Measurements from ENCODE around the gene STIM2.
"Not testable (repeated sequence)": the region's sequence is repeated elsewhere in the genome, so short reads cannot be mapped to it uniquely, and the experiment has no call there.

The STIM2 gene

DNA sequence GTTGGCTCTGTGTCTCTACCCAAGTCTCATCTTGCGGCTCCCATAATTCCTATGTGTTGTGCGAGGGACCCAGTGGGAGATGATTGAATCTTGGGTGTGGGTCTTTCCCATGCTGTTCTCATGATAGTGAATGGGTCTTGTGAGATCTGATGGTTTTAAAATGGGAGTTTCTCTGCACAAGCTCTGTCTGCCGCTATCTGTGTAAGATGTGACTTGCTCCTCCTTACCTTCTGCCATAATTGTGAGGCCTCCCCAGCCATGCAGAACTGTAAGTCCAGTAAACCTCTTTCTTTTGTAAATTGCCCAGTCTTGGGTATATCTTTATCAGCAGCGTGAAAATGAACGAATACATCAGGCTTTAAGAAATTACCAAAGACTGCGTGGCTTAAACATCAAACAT lies 31.2 kb downstream of the STIM2 start:
- in situ Hi-C loops (cut with HindIII; ENCODE audit: low sequenced_read_pairs): no loop called here
- DNase-seq (ENCODE audit: low read depth, low spot score): no peak
- TF ChIP-seq, protein P1, sequence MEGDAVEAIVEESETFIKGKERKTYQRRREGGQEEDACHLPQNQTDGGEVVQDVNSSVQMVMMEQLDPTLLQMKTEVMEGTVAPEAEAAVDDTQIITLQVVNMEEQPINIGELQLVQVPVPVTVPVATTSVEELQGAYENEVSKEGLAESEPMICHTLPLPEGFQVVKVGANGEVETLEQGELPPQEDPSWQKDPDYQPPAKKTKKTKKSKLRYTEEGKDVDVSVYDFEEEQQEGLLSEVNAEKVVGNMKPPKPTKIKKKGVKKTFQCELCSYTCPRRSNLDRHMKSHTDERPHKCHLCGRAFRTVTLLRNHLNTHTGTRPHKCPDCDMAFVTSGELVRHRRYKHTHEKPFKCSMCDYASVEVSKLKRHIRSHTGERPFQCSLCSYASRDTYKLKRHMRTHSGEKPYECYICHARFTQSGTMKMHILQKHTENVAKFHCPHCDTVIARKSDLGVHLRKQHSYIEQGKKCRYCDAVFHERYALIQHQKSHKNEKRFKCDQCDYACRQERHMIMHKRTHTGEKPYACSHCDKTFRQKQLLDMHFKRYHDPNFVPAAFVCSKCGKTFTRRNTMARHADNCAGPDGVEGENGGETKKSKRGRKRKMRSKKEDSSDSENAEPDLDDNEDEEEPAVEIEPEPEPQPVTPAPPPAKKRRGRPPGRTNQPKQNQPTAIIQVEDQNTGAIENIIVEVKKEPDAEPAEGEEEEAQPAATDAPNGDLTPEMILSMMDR (IDR thresholded peaks at IDR 0.05; ENCODE audit: low read depth, low read length): no peak
- H3K4me3 ChIP-seq (ENCODE audit: low read depth, low read length): no peak overlapping the region

DNA sequence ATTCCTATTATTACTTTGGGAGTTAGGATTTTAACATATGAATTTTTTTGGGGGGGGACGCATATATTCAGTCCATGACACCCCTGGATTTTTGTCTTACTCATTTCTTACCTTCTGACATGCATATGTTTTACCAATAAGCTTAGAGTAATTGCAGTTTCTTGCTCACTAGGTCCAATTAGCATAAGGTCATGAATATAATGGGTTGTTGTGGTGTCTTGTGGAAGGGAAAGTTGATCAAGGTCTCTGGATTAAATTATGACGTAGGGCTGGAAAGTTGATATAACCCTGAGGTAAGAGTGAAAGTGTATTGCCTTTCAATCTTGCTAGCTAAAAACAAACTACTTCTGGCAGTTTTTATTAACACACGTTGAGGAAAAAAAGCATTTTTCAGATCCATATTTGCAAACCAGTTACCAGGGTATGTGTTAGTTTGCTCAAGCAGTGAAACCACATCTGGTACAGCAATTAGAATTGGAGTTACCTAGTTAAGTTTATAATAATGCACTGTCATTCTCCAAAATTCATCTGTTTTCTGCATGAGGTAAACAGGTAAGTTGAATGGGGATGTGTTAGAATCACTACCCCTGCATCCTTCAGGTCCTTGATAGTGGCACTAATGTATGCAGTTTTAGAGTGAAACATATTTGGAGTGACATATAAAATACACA lies 32.0 kb downstream of the STIM2 start:
- no peak for DNase-seq (ENCODE audit: low read depth, low spot score)
- no peak overlapping the region for H3K4me3 ChIP-seq (ENCODE audit: low read depth, low read length)
- TF ChIP-seq, protein P1 (IDR thresholded peaks at IDR 0.05; ENCODE audit: low read depth, low read length): no peak
- in situ Hi-C loops (cut with HindIII; ENCODE audit: low sequenced_read_pairs): no loop called here

DNA sequence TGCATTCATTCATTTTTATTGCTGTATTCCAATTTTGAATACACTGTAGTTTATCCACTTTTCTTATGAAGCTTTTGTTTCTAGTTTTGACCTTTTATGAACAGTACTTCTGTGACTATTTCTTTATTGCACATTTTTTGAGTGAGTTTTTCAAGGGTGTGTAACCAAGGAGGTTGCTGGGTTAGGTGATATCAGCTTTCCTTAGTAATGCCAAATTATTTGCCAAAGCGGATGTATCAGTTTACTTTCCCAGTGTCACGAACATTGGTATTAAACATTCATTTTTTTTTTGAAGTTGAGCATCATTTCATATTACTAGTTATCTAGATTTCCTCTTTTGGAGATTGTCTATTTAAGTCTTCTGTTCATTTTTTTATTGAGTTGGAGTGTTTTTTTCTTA lies 32.9 kb downstream of the STIM2 start:
- DNase-seq (ENCODE audit: low read depth, low spot score): no peak
- TF ChIP-seq, protein P1 (IDR thresholded peaks at IDR 0.05; ENCODE audit: low read depth, low read length): no peak
- H3K4me3 ChIP-seq (ENCODE audit: low read depth, low read length): no peak overlapping the region
- in situ Hi-C loops (cut with HindIII; ENCODE audit: low sequenced_read_pairs): no loop called here

DNA sequence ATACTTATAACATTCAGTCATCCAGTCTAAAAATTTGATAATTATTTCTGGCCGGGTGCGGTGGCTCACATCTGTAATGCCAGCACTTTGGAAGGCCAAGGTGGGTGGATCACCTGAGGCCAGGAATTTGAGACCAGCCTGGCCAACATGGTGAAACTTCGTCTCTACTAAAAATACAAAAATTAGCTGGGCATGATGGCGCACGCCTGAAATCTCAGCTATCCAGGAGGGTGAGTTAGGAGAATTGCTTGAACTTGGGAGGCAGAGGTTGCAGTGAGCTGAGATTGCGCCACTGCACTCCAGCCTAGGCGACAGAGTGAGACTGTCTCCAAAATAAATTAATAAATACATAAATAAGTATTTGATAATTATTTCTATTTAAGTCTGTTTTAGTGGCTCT lies 34.2 kb downstream of the STIM2 start:
- H3K4me3 ChIP-seq (ENCODE audit: low read depth, low read length); DNase-seq (ENCODE audit: low read depth, low spot score); in situ Hi-C loops (cut with HindIII; ENCODE audit: low sequenced_read_pairs): not testable (repeated sequence)

DNA sequence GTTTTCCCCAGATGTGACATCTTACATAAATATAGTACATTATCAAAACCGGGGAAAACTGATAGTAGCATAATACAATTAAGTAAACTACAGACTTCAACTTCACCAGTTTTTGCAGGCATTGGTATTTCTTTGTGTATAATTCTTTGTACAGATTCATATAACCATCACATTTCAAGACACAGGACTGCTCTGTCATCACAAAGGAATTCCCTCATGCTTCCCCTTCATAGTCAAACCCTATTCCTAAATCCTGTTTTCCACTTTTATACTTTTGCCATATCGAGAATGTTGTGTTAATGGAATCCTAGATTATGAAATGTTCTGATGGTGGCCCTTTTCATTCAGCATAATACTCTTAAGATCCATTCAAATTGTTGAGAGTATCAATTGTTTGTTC lies 36.0 kb downstream of the STIM2 start:
- in situ Hi-C loops (cut with HindIII; ENCODE audit: low sequenced_read_pairs): no loop called here
- peak; percentile 9 for DNase-seq (ENCODE audit: low read depth, low spot score)

DNA sequence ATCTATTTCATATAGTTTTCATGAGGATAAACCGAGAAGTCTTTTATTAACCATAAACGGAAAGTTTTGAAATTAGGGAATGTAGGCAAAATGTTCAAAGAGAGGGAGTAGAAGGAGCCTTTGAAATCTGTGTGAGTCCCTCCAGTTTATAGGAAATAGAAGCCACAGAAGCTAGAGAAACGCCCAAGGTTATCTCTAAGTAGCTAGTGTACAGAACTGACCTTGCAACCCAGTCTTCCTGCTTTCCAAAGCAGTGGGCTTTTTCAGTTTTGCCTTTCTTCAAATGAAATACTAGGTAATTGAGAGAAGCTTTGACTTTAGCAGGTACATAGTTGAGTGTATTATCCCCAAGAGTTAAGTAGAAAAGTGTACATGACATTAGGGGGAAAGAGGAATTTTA lies 39.4 kb downstream of the STIM2 start:
- in situ Hi-C loops (cut with HindIII; ENCODE audit: low sequenced_read_pairs): no loop called here
- DNase-seq (ENCODE audit: low read depth, low spot score): no peak
- no peak overlapping the region for H3K4me3 ChIP-seq (ENCODE audit: low read depth, low read length)
- TF ChIP-seq, protein P1 (IDR thresholded peaks at IDR 0.05; ENCODE audit: low read depth, low read length): no peak

More for the DNA sequence above, 36.0 kb downstream of the STIM2 start:
- TF ChIP-seq, protein P1 (IDR thresholded peaks at IDR 0.05; ENCODE audit: low read depth, low read length): no peak
- H3K4me3 ChIP-seq (ENCODE audit: low read depth, low read length): no peak overlapping the region

DNA sequence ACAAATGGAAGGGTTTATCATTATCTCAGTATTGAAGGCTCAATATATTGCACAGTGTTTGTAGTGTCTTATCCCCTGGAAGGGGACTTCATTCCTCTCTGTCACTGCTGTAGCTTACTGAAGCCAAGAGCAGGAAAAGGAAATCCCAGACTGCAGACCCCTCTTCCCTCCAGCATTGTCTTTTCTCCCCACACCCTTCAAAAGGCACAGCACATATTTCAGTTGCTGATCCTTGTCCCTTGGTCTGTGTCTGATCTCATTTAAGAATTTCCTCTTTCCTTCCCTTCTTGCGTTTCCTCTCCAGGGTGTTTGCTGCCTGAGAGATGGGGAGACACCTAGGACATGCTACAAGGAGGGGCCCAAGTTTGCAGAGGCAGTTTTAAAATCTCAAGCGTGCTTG lies 40.1 kb downstream of the STIM2 start:
- no peak for DNase-seq (ENCODE audit: low read depth, low spot score)
- in situ Hi-C loops (cut with HindIII; ENCODE audit: low sequenced_read_pairs): no loop called here
- H3K4me3 ChIP-seq (ENCODE audit: low read depth, low read length): no peak overlapping the region
- TF ChIP-seq, protein P1 (IDR thresholded peaks at IDR 0.05; ENCODE audit: low read depth, low read length): no peak
